Neuronal stem cell (in vitro differentiated cells): Measurements from ENCODE around the gene PDS5B. TPM values are rescaled to one million over a fixed set of nuclear protein-coding genes. Genes with fewer than 3 reads are reported as not detected.

ENCODE experiments used
- DNase-seq: peaks from one replicate; pipeline ENCODE4 v3.0.0-alpha.2; 2013; ENCODE audit warnings: low spot score
- H2AFZ ChIP-seq: one replicate; pipeline ENCODE4 v1.6.1; 2013; ENCODE audit warnings: mild to moderate bottlenecking, low read length, inconsistent platforms
- H2AK5ac ChIP-seq: 2 replicates; pipeline ENCODE4 v1.6.1; 2013; ENCODE audit warnings: low read depth, mild to moderate bottlenecking, inconsistent platforms, low read length, moderate library complexity, mixed read lengths
- H2BK120ac ChIP-seq: 2 replicates; pipeline ENCODE4 v1.6.1; 2013; ENCODE audit warnings: low read depth, mild to moderate bottlenecking, inconsistent platforms, low read length, moderate library complexity, mixed read lengths
- H2BK12ac ChIP-seq: one replicate; pipeline ENCODE4 v1.6.1; 2013; ENCODE audit warnings: low read length, inconsistent platforms
- H2BK15ac ChIP-seq: 2 replicates; pipeline ENCODE4 v1.6.1; 2013; ENCODE audit warnings: mild to moderate bottlenecking, low read length, inconsistent platforms, mixed read lengths
- H2BK5ac ChIP-seq: one replicate; pipeline ENCODE4 v1.6.1; 2013; ENCODE audit warnings: inconsistent platforms, mild to moderate bottlenecking, low read length, moderate library complexity
- H3K14ac ChIP-seq: one replicate; pipeline ENCODE4 v1.6.1; 2013; ENCODE audit warnings: low read length, inconsistent platforms
- H3K18ac ChIP-seq: 2 replicates; pipeline ENCODE4 v1.6.1; 2013; ENCODE audit warnings: low read length, inconsistent platforms
- H3K23ac ChIP-seq: 2 replicates; pipeline ENCODE4 v1.6.1; 2013; ENCODE audit warnings: low read depth, mild to moderate bottlenecking, mixed read lengths, low read length, inconsistent platforms; ENCODE audit not compliant: poor library complexity
- H3K27ac ChIP-seq: replicated peaks from 3 replicates; pipeline ENCODE4 v1.5.1; 2013; ENCODE audit warnings: low read length, inconsistent platforms
- H3K27me3 ChIP-seq, 3 experiments: 2 replicates each; pipeline ENCODE4 v1.6.1; 2013; ENCODE audit warnings: low read length in 3 of 3, mild to moderate bottlenecking in 2 of 3, inconsistent platforms in 1 of 3, low read depth in 1 of 3, mixed read lengths in 1 of 3, moderate library complexity in 1 of 3; ENCODE audit not compliant: control insufficient read depth in 3 of 3, insufficient read depth in 3 of 3
- H3K36me3 ChIP-seq, 2 donors: replicated peaks in 1 of 2; 2 replicates each; pipeline ENCODE4 v1.6.1; 2013; ENCODE audit warnings: low read length in 2 of 2; ENCODE audit not compliant: control insufficient read depth in 2 of 2, insufficient read depth in 2 of 2
- H3K4ac ChIP-seq: 2 replicates; pipeline ENCODE4 v1.6.1; 2013; ENCODE audit warnings: inconsistent platforms, mild to moderate bottlenecking, low read length, moderate library complexity
- H3K4me1 ChIP-seq, 2 donors: 1 replicate in 1 of 2; 2 replicates in 1 of 2; pipeline ENCODE4 v1.6.1; 2013; ENCODE audit warnings: low read length in 2 of 2, low read depth in 1 of 2; ENCODE audit not compliant: control insufficient read depth in 2 of 2, insufficient read depth in 1 of 2
- H3K4me2 ChIP-seq: one replicate; pipeline ENCODE4 v1.6.1; 2013; ENCODE audit warnings: mild to moderate bottlenecking, low read length, inconsistent platforms; ENCODE audit not compliant: insufficient read depth, poor library complexity, severe bottlenecking
- H3K4me3 ChIP-seq, 2 donors: 2 replicates each; pipeline ENCODE4 v1.5.1; 2013; ENCODE audit warnings: low read length in 2 of 2, mild to moderate bottlenecking in 2 of 2, inconsistent platforms in 1 of 2, moderate library complexity in 1 of 2
- H3K79me1 ChIP-seq: one replicate; pipeline ENCODE4 v1.6.1; 2013; ENCODE audit warnings: low read depth, mild to moderate bottlenecking, inconsistent platforms, low read length, moderate library complexity
- H3K9ac ChIP-seq: one replicate; pipeline ENCODE4 v1.6.1; 2013; ENCODE audit warnings: mild to moderate bottlenecking, low read depth, low read length, inconsistent platforms; ENCODE audit not compliant: poor library complexity
- H3K9me3 ChIP-seq, 2 donors: replicated peaks in 1 of 2; 2 replicates each; pipeline versions ENCODE3 to v1.6.1; 2013; ENCODE audit warnings: low read length in 2 of 2, mild to moderate bottlenecking in 2 of 2, inconsistent platforms in 1 of 2, low read depth in 1 of 2, mixed read lengths in 1 of 2, moderate library complexity in 1 of 2; ENCODE audit not compliant: control insufficient read depth in 2 of 2, insufficient read depth in 1 of 2
- H4K8ac ChIP-seq: one replicate; pipeline ENCODE4 v1.6.1; 2013; ENCODE audit warnings: low read depth, mild to moderate bottlenecking, inconsistent platforms, low read length, moderate library complexity
- H4K91ac ChIP-seq: one replicate; pipeline ENCODE4 v1.6.1; 2013; ENCODE audit warnings: low read length, low read depth, mild to moderate bottlenecking, inconsistent platforms; ENCODE audit not compliant: poor library complexity
- WGBS, 2 donors: extraction: QIAGEN DNeasy Blood & Tissue Kit; methylation state at CpG; one replicate each; pipeline ENCODE4 v1.1.7; 2013; ENCODE audit warnings: missing lambda C conversion rate in 2 of 2, mixed read lengths in 1 of 2; ENCODE audit not compliant: insufficient read length in 2 of 2, insufficient replicate concordance in 1 of 2; ENCODE audit errors: extremely low coverage in 2 of 2; 5-methylcytosine and 5-hydroxymethylcytosine counted together
- polyA plus RNA-seq, 2 experiments: library from polyadenylated mRNA; stranded (reverse); fragments of 200-250 nt; gene quantifications; one replicate each; pipeline ENCODE4 v1.2.3, GENCODE V29; 2013

PDS5B gene
- 56.8 TPM for polyA plus RNA-seq (2013, experiment 1 of 2)
- 59.9 TPM for polyA plus RNA-seq (2013, experiment 2 of 2)

GRCh38 chr13:32586080-32586900 is at the start of gene PDS5B:
TSS of gene PDS5B (plus strand) at chr13:32586452. CDS start at chr13:32648773, 62,321 bp downstream.
- Histone ChIP-seq H3K9ac (peak within 1 kb of the TSS; percentile 88), H3K27me3 (no peaks in the 10 kb centered on the region), H2BK12ac (peak within 1 kb of the TSS; percentile 75), H2BK5ac (peak within 1 kb of the TSS; percentile 71), H2BK120ac (no peak within 1 kb of the TSS), H2BK15ac (no peak within 1 kb of the TSS), H2AK5ac (no peak within 1 kb of the TSS), H3K4me3 (peak within 1 kb of the TSS; percentile 95 to 98), H3K36me3 (no peaks in the 10 kb centered on the region), H3K4ac (no peak within 1 kb of the TSS), H3K14ac (peak within 1 kb of the TSS; percentile 90), H3K4me1 (peaks cover 5 to 13% of the 10 kb centered on the region in 2 donors), H3K9me3 (no peaks in the 10 kb centered on the region), H2AFZ (peak within 1 kb of the TSS; percentile 94), H4K8ac (no peak within 1 kb of the TSS), H3K4me2 (peak within 1 kb of the TSS; percentile 75), H3K79me1 (peaks cover 3% of the 10 kb centered on the region), H4K91ac (no peak within 1 kb of the TSS), H3K27ac (peak within 1 kb of the TSS; percentile 100), H3K23ac (peak within 1 kb of the TSS; percentile 31), H3K18ac (peak within 1 kb of the TSS; percentile 98)
- DNase-seq = peak; percentile 92
- WGBS, 2 donors = no CpG with 5 or more reads among the region's 97 CpGs

GRCh38 chr13:32537580-32538142 is 48.6 kb upstream of the PDS5B start:
- Histone ChIP-seq H3K9me3 (peaks cover 0 to 25% of the 10 kb centered on the region in 2 donors), H3K4ac (no peak overlapping the region), H3K9ac (peak overlapping the region; percentile 85), H3K14ac (no peak overlapping the region), H2BK5ac (no peak overlapping the region), H3K27ac (peak overlapping the region; percentile 84), H3K27me3 (no peaks in the 10 kb centered on the region), H3K4me1 (no peaks in the 10 kb centered on the region), H3K4me2 (peak overlapping the region; percentile 69), H2BK12ac (no peak overlapping the region), H3K36me3 (peaks cover 5 to 43% of the 10 kb centered on the region in 2 donors), H2AFZ (peak overlapping the region; percentile 75), H3K79me1 (peaks cover 2% of the 10 kb centered on the region), H3K18ac (peak overlapping the region; percentile 3), H2BK120ac (no peak overlapping the region), H2BK15ac (no peak overlapping the region), H4K8ac (no peak overlapping the region), H4K91ac (no peak overlapping the region), H3K4me3 (peak overlapping the region; percentile 68 to 88), H2AK5ac (peak overlapping the region; percentile 5), H3K23ac (no peak overlapping the region)
- DNase-seq = no peak
- 100% methylated on average over 1 of the region's 22 CpGs; no CpG with 5 or more reads in 1 of the 2 donors for WGBS, 2 donors

GRCh38 chr13:32538143-32538620 is 48.1 kb upstream of the PDS5B start:
- peak overlapping the region; percentile 69 for H3K4me2 ChIP-seq
- H2BK120ac ChIP-seq = no peak overlapping the region
- no peak overlapping the region for H3K14ac ChIP-seq
- no peak overlapping the region for H4K8ac ChIP-seq
- H3K4ac ChIP-seq = no peak overlapping the region
- H3K4me1 ChIP-seq = no peaks in the 10 kb centered on the region
- H2AK5ac ChIP-seq = peak overlapping the region; percentile 5
- peaks cover 2% of the 10 kb centered on the region for H3K79me1 ChIP-seq
- H3K36me3 ChIP-seq = peaks cover 5 to 38% of the 10 kb centered on the region in 2 donors
- H3K18ac ChIP-seq = peak overlapping the region; percentile 72
- H3K27ac ChIP-seq = peak overlapping the region; percentile 84
- H4K91ac ChIP-seq = peak overlapping the region; percentile 26
- no peak overlapping the region for H2BK12ac ChIP-seq
- H2AFZ ChIP-seq = peak overlapping the region; percentile 75
- no peaks in the 10 kb centered on the region for H3K27me3 ChIP-seq
- H3K9me3 ChIP-seq = peaks cover 0 to 25% of the 10 kb centered on the region in 2 donors
- peak overlapping the region; percentile 85 for H3K9ac ChIP-seq
- no peak overlapping the region for H3K23ac ChIP-seq
- H3K4me3 ChIP-seq = peak overlapping the region; percentile 68 to 88
- no peak overlapping the region for H2BK15ac ChIP-seq
- no CpG with 5 or more reads among the region's 23 CpGs for WGBS, 2 donors
- no peak for DNase-seq
- no peak overlapping the region for H2BK5ac ChIP-seq
